Measurements from ENCODE around the gene NDUFV1.

DNA sequence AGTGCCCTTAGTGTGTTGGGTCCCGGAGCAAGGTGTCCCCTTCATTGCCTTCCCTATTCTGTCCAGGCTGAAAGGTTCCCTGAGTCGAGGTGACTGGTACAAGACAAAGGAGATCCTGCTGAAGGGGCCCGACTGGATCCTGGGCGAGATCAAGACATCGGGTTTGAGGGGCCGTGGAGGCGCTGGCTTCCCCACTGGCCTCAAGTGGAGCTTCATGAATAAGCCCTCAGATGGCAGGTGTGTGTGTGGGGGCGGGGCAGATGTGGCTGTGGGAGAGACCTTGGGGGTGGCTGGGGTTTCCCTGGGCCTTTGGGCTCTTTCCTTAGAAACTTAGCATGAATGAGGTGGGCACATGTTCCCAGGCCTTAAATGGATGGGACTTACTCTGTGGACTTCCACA, 1.8 kb downstream of the NDUFV1 start:
- TF ChIP-seq, protein P1, sequence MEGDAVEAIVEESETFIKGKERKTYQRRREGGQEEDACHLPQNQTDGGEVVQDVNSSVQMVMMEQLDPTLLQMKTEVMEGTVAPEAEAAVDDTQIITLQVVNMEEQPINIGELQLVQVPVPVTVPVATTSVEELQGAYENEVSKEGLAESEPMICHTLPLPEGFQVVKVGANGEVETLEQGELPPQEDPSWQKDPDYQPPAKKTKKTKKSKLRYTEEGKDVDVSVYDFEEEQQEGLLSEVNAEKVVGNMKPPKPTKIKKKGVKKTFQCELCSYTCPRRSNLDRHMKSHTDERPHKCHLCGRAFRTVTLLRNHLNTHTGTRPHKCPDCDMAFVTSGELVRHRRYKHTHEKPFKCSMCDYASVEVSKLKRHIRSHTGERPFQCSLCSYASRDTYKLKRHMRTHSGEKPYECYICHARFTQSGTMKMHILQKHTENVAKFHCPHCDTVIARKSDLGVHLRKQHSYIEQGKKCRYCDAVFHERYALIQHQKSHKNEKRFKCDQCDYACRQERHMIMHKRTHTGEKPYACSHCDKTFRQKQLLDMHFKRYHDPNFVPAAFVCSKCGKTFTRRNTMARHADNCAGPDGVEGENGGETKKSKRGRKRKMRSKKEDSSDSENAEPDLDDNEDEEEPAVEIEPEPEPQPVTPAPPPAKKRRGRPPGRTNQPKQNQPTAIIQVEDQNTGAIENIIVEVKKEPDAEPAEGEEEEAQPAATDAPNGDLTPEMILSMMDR (IDR thresholded peaks at IDR 0.05): no peak
- no peak for TF ChIP-seq POLR2A (IDR thresholded peaks at IDR 0.05)

All from sigmoid colon (tissue), 3 donors.